HepG2 (cell line): Measurements from ENCODE around the gene TNFSF18.

Experiments used
- ATF3 ChIP-seq: sonication (generic); formaldehyde crosslinking; IDR thresholded peaks from 2 replicates; pipeline ENCODE4 v1.4.0; 2020; ENCODE audit warnings: missing genetic modification reagents
- CTCF ChIP-seq: sonication (generic); formaldehyde crosslinking; IDR thresholded peaks from 2 replicates; pipeline ENCODE4 v1.5.0; 2020; ENCODE audit warnings: mild to moderate bottlenecking, missing genetic modification reagents, moderate library complexity
- GABPA ChIP-seq, 2 experiments: IDR thresholded peaks; 2 replicates each; pipeline ENCODE4 v1.6.1; 2011 to 2016; ENCODE audit warnings: low read depth in 2 of 2, low read length in 1 of 2, missing biosample characterization in 1 of 2, missing genetic modification characterization in 1 of 2
- HDAC2 ChIP-seq: sonication (generic); formaldehyde crosslinking; IDR thresholded peaks from 2 replicates; pipeline ENCODE4 v1.4.0; 2020; ENCODE audit warnings: missing genetic modification reagents
- NKX3-1 ChIP-seq: sonication (generic); formaldehyde crosslinking; IDR thresholded peaks from 2 replicates; pipeline ENCODE4 v1.5.0; 2020; ENCODE audit warnings: missing genetic modification reagents
- POLR2A ChIP-seq, 2 experiments: IDR thresholded peaks; 2 replicates each; pipeline ENCODE4 v1.6.1; 2011; ENCODE audit warnings: low read depth in 2 of 2, low read length in 2 of 2, mild to moderate bottlenecking in 1 of 2, moderate library complexity in 1 of 2; ENCODE audit not compliant: insufficient read depth in 1 of 2
- POLR2G ChIP-seq: fragments of 200-400 bp; formaldehyde crosslinking; IDR thresholded peaks from 2 replicates; pipeline ENCODE4 v1.6.1; 2018; ENCODE audit warnings: mild to moderate bottlenecking, low read depth, low read length, moderate library complexity
- REPIN1 ChIP-seq: sonication (generic); formaldehyde crosslinking; IDR thresholded peaks from 2 replicates; pipeline ENCODE4 v1.8.0; 2022; ENCODE audit warnings: missing genetic modification reagents, low read depth, mild to moderate bottlenecking, borderline replicate concordance
- REST ChIP-seq, 2 experiments: IDR thresholded peaks; 2 replicates each; pipeline ENCODE4 v1.6.1; 2011 to 2012; ENCODE audit warnings: low read length in 2 of 2, borderline replicate concordance in 1 of 2, low read depth in 1 of 2, mild to moderate bottlenecking in 1 of 2, moderate library complexity in 1 of 2
- ZNF225 ChIP-seq: sonication (generic); formaldehyde crosslinking; IDR thresholded peaks from 2 replicates; pipeline ENCODE4 v1.4.0; 2020; ENCODE audit warnings: mild to moderate bottlenecking, missing genetic modification reagents
- ZSCAN22 ChIP-seq: sonication (generic); formaldehyde crosslinking; IDR thresholded peaks from 2 replicates; pipeline ENCODE4 v1.4.0; 2020; ENCODE audit warnings: mild to moderate bottlenecking, missing genetic modification reagents
- TF ChIP-seq, protein P1 (sequence below): sonication (generic); formaldehyde crosslinking; IDR thresholded peaks from one replicate; pipeline ENCODE4 v1.5.1; 2020; ENCODE audit warnings: mild to moderate bottlenecking, missing genetic modification reagents; ENCODE audit errors: not compliant biosample characterization

GRCh38 chr1:173050865-173051264, at the start of gene TNFSF18:
- TF ChIP-seq POLR2A (IDR thresholded peaks at IDR 0.05; ENCODE audit: insufficient read depth in 1 of 2, low read depth in 2 of 2, low read length in 2 of 2) (no peak), REPIN1 (CRISPR knock-in tag) (no peak), GABPA (IDR thresholded peaks at IDR 0.05; ENCODE audit: low read depth, low read length) (no peak), GABPA (CRISPR knock-in tag; IDR thresholded peaks at IDR 0.05; ENCODE audit: low read depth) (no peak), ATF3 (CRISPR knock-in tag) (no peak), POLR2G (no peak), CTCF (CRISPR knock-in tag) (no peak), NKX3-1 (no peak), REST (IDR thresholded peaks at IDR 0.05; ENCODE audit: borderline replicate concordance in 1 of 2, low read depth in 1 of 2, low read length in 2 of 2) (no peak), ZSCAN22 (CRISPR knock-in tag) (no peak), ZNF225 (CRISPR knock-in tag) (no peak), HDAC2 (CRISPR knock-in tag) (no peak)
- TF ChIP-seq, protein P1, sequence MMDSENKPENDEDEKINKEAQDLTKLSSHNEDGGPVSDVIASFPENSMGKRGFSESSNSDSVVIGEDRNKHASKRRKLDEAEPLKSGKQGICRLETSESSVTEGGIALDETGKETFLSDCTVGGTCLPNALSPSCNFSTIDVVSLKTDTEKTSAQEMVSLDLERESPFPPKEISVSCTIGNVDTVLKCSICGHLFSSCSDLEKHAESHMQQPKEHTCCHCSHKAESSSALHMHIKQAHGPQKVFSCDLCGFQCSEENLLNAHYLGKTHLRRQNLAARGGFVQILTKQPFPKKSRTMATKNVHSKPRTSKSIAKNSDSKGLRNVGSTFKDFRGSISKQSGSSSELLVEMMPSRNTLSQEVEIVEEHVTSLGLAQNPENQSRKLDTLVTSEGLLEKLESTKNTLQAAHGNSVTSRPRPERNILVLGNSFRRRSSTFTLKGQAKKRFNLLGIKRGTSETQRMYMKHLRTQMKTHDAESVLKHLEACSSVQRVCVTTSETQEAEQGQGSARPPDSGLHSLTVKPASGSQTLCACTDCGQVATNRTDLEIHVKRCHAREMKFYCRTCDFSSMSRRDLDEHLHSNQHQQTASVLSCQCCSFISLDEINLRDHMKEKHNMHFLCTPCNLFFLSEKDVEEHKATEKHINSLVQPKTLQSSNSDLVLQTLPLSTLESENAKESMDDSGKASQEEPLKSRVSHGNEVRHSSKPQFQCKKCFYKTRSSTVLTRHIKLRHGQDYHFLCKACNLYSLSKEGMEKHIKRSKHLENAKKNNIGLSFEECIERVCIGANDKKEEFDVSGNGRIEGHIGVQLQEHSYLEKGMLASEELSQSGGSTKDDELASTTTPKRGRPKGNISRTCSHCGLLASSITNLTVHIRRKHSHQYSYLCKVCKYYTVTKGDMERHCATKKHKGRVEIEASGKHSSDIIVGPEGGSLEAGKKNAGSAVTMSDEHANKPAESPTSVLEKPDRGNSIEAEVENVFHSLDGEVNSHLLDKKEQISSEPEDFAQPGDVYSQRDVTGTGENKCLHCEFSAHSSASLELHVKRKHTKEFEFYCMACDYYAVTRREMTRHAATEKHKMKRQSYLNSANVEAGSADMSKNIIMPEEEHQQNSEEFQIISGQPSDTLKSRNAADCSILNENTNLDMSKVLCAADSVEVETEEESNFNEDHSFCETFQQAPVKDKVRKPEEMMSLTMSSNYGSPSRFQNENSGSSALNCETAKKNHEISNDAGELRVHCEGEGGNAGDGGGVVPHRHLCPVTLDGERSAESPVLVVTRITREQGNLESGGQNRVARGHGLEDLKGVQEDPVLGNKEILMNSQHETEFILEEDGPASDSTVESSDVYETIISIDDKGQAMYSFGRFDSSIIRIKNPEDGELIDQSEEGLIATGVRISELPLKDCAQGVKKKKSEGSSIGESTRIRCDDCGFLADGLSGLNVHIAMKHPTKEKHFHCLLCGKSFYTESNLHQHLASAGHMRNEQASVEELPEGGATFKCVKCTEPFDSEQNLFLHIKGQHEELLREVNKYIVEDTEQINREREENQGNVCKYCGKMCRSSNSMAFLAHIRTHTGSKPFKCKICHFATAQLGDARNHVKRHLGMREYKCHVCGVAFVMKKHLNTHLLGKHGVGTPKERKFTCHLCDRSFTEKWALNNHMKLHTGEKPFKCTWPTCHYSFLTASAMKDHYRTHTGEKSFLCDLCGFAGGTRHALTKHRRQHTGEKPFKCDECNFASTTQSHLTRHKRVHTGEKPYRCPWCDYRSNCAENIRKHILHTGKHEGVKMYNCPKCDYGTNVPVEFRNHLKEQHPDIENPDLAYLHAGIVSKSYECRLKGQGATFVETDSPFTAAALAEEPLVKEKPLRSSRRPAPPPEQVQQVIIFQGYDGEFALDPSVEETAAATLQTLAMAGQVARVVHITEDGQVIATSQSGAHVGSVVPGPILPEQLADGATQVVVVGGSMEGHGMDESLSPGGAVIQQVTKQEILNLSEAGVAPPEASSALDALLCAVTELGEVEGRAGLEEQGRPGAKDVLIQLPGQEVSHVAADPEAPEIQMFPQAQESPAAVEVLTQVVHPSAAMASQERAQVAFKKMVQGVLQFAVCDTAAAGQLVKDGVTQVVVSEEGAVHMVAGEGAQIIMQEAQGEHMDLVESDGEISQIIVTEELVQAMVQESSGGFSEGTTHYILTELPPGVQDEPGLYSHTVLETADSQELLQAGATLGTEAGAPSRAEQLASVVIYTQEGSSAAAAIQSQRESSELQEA (CRISPR knock-in tag): no peak
